Lung (tissue), 13 donors: ENCODE results near the gene TMEM181. TPM values are rescaled to one million over a fixed set of nuclear protein-coding genes. Genes with fewer than 3 reads are reported as not detected.

Experiments
- ATAC-seq: fragments of 200-7000 bp; cut with Tn5 transposase; one replicate; pipeline ENCODE4 v1.9.1; 2020; ENCODE audit warnings: moderate number of reproducible peaks; ENCODE audit not compliant: insufficient read depth, low FRiP score
- DNase-seq, 3 donors: peaks; one replicate each; pipeline ENCODE4 v3.0.0-alpha.2; 2013 to 2017
- H3K27ac ChIP-seq, 2 donors: one replicate each; pipeline ENCODE4 v1.5.1; 2013; ENCODE audit warnings: mild to moderate bottlenecking in 2 of 2, moderate library complexity in 2 of 2, control low read depth in 1 of 2, inconsistent platforms in 1 of 2, low read depth in 1 of 2, low read length in 1 of 2
- H3K27me3 ChIP-seq, 3 donors: one replicate each; pipeline ENCODE4 v1.5.1; 2013; ENCODE audit warnings: low read length in 2 of 3; ENCODE audit not compliant: control insufficient read depth in 3 of 3, insufficient read depth in 3 of 3
- H3K36me3 ChIP-seq, 4 donors: one replicate each; pipeline ENCODE4 v1.5.1; 2013; ENCODE audit warnings: low read length in 4 of 4, mild to moderate bottlenecking in 1 of 4, moderate library complexity in 1 of 4; ENCODE audit not compliant: control insufficient read depth in 4 of 4, insufficient read depth in 4 of 4
- H3K4me1 ChIP-seq, 5 donors: one replicate each; pipeline ENCODE4 v1.5.1; 2013; ENCODE audit warnings: low read length in 5 of 5, mild to moderate bottlenecking in 2 of 5, moderate library complexity in 1 of 5; ENCODE audit not compliant: control insufficient read depth in 5 of 5, insufficient read depth in 5 of 5
- H3K4me3 ChIP-seq: one replicate; pipeline ENCODE4 v1.5.1; 2013; ENCODE audit warnings: mild to moderate bottlenecking, control low read depth, moderate library complexity
- H3K9ac ChIP-seq, 2 donors: one replicate each; pipeline ENCODE4 v1.5.1; 2013; ENCODE audit warnings: low read length in 2 of 2, control low read depth in 1 of 2; ENCODE audit not compliant: insufficient read depth in 1 of 2
- H3K9me3 ChIP-seq, 4 donors: one replicate each; pipeline ENCODE4 v1.5.1; 2013; ENCODE audit warnings: low read length in 3 of 4, mild to moderate bottlenecking in 1 of 4, moderate library complexity in 1 of 4; ENCODE audit not compliant: control insufficient read depth in 4 of 4, insufficient read depth in 3 of 4
- WGBS, 2 donors: extraction: QIAGEN DNeasy Blood & Tissue Kit; methylation state at CpG; one replicate each; pipeline ENCODE4 v1.1.7; 2013; 5-methylcytosine and 5-hydroxymethylcytosine counted together
- polyA plus RNA-seq, 2 donors: library from polyadenylated mRNA; stranded (reverse); fragments of 200-250 nt; gene quantifications; one replicate each; pipeline ENCODE4 v1.2.1, GENCODE V29; 2013
- small RNA-seq: library from RNA; depleted of rRNA; stranded (forward); fragments of <200 nt; gene quantifications from one replicate; pipeline ENCODE3, GENCODE V24; 2014; ENCODE audit warnings: low replicate concordance
- total RNA-seq, 2 donors: library from RNA; depleted of rRNA in 1 of 2; stranded (reverse); fragments of >200 nt in 1 of 2; gene quantifications; one replicate each; pipeline ENCODE4 v1.2.1, GENCODE V29; 2014 to 2021
- TF ChIP-seq, protein P1 (sequence below): IDR thresholded peaks from 2 replicates; pipeline ENCODE4 v1.5.1; 2012; ENCODE audit warnings: mild to moderate bottlenecking; ENCODE audit errors: control extremely low read depth, extremely low read depth
- donor health status: control.
- donor health status: control.
- donor health status: Bipolar disorder and iron deficiency.
- donor health status: healthy.
- donor health status: DM: yes; HTN: yes; CAD: no.

The TMEM181 gene
- total and polyA plus RNA-seq, 4 donors: 14.5 to 28.5 (median 20.5) TPM

DNA sequence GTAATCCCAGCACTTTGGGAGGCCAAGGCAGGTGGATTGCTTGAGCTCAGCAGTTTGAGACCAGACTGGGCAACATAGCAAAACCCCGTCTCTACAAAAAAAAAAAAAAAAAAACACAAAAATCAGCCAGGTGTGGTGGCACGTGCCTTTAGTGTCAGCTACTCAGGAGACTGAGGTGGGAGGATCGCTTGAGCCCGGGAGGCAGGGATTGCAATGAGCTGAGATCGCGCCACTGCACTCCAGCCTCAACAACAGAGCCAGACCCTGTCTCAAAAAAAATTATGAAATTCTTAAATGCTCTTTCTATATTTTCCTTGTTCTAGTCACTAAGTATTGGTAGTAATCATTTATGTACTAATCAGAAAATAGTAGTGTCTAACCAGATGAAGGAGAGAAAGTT lies 120.6 kb downstream of the TMEM181 start:
- H3K4me1 ChIP-seq: peaks cover 0 to 1% (median 0%) of the 10 kb centered on the region in 5 donors
- no peak overlapping the region for H3K9ac ChIP-seq
- no peak overlapping the region for H3K4me3 ChIP-seq
- ATAC-seq (no peak), DNase-seq (no peak)
- peaks cover 0 to 1% (median 0%) of the 10 kb centered on the region in 4 donors for H3K36me3 ChIP-seq
- WGBS, 2 donors: 90 to 98% methylated on average over 6 of the region's 6 CpGs
- no peaks in the 10 kb centered on the region for H3K27me3 ChIP-seq
- TF ChIP-seq, protein P1, sequence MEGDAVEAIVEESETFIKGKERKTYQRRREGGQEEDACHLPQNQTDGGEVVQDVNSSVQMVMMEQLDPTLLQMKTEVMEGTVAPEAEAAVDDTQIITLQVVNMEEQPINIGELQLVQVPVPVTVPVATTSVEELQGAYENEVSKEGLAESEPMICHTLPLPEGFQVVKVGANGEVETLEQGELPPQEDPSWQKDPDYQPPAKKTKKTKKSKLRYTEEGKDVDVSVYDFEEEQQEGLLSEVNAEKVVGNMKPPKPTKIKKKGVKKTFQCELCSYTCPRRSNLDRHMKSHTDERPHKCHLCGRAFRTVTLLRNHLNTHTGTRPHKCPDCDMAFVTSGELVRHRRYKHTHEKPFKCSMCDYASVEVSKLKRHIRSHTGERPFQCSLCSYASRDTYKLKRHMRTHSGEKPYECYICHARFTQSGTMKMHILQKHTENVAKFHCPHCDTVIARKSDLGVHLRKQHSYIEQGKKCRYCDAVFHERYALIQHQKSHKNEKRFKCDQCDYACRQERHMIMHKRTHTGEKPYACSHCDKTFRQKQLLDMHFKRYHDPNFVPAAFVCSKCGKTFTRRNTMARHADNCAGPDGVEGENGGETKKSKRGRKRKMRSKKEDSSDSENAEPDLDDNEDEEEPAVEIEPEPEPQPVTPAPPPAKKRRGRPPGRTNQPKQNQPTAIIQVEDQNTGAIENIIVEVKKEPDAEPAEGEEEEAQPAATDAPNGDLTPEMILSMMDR: no peak
- no peak overlapping the region for H3K27ac ChIP-seq
- no peaks in the 10 kb centered on the region for H3K9me3 ChIP-seq

DNA sequence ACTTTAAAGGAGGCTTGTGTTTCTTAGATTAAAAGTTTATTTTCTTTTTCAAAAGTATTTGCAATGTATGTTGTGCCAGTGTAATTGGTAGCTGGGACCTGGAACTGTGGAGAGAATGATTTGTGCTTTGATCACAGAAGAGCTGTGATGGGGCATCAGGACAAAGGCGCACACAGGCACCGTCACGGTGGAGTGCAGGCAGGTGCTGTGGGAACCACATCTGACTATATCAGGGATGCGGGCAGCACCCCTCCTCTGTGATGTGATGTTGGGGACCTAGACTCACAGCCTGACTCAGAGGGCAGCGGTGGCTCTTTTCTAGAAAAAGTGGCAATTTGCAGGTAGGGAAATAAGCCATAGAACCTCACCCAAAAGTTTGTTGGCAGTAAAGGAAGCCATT lies 124.4 kb downstream of the TMEM181 start:
- no peak overlapping the region for H3K27ac ChIP-seq
- WGBS, 2 donors: 96 to 99% methylated on average over 5 of the region's 5 CpGs

DNA sequence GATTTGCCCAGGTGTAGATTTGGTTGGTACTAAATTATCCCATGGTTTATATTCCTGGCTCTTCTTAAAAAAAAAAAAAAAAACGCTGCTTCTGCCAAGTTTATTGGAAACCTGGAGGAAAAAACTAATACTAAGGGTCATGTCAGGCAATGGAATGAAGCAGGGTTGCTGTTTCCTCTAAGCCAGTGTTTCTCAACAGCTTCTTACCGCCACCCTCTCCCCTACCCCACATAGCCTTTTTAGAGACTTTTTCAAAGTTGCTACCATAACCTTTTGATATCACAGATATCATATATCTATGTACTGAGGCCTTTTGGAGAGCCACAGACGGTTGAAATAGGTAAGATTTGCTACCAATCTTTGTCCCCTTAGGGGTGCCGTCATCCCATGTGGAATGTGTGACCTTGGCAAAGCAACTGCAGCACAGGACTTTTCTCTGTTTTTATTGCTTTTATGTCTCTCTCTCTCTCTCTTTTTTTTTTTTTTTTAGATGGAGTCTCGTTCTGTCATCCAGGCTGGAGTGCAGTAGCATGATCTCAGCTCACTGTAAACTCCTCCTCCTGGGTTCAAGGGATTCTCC lies 124.9 kb downstream of the TMEM181 start:
- peaks cover 0 to 8% (median 0%) of the 10 kb centered on the region in 5 donors for H3K4me1 ChIP-seq
- H3K9ac ChIP-seq: no peak overlapping the region
- no peaks in the 10 kb centered on the region for H3K27me3 ChIP-seq
- H3K36me3 ChIP-seq: peaks cover 0 to 1% (median 0%) of the 10 kb centered on the region in 4 donors
- WGBS, 2 donors: 47 to 51% methylated on average over 5 of the region's 5 CpGs
- ATAC-seq (no peak), DNase-seq (peak in 1 of 3 donors; percentile 25)
- no peaks in the 10 kb centered on the region for H3K9me3 ChIP-seq
- TF ChIP-seq, protein P1: no peak
- no peak overlapping the region for H3K27ac ChIP-seq
- H3K4me3 ChIP-seq: no peak overlapping the region

More for the DNA sequence above, 124.4 kb downstream of the TMEM181 start:
- H3K9me3 ChIP-seq: no peaks in the 10 kb centered on the region
- H3K4me3 ChIP-seq: no peak overlapping the region
- DNase-seq: no peak
- no peaks in the 10 kb centered on the region for H3K27me3 ChIP-seq
- no peak for ATAC-seq
- peaks cover 0 to 1% (median 0%) of the 10 kb centered on the region in 4 donors for H3K36me3 ChIP-seq
- no peak overlapping the region for H3K9ac ChIP-seq
- TF ChIP-seq, protein P1: no peak
- H3K4me1 ChIP-seq: peaks cover 0 to 8% (median 0%) of the 10 kb centered on the region in 5 donors

Small RNA genes lying within 50 kb of the gene (small RNA-seq; reads per million reads assigned to genes)
- gene MIR7161: not detected

Other genes starting within 250 kb of the TMEM181 start
- gene TULP4, start 247.6 kb upstream of the TMEM181 start, total RNA-seq: 100 to 1,000 TPM in 1 of 2 donors, 10 to 100 TPM in 1; 68.4 to 147 TPM
- 1 to 10 TPM; 4.5 to 9.9 TPM for gene TULP4, start 247.6 kb upstream of the TMEM181 start, polyA plus RNA-seq
- gene DYNLT1, start 84.7 kb downstream of the TMEM181 start, total RNA-seq: 100 to 1,000 TPM in 1 of 2 donors, 10 to 100 TPM in 1; 83.4 to 145 TPM
- 100 to 1,000 TPM; 253 to 268 TPM for gene DYNLT1, start 84.7 kb downstream of the TMEM181 start, polyA plus RNA-seq
- gene SYTL3, start 90.0 kb downstream of the TMEM181 start, total RNA-seq: 10 to 100 TPM; 14.8 to 20.0 TPM
- 10 to 100 TPM in 1 of 2 donors, 1 to 10 TPM in 1; 6.5 to 16.4 TPM for gene SYTL3, start 90.0 kb downstream of the TMEM181 start, polyA plus RNA-seq